WTC11 (cell line): ENCODE measurements around the gene DHRS4L2. TPM values are rescaled to one million over a fixed set of nuclear protein-coding genes. Genes with fewer than 3 reads are reported as not detected.
A peak's percentile ranks its signal among the peaks of the same experiment; 100 is the strongest.

Source experiments
- ATF3 ChIP-seq: sonication (generic); formaldehyde crosslinking; conservative IDR thresholded peaks from 2 replicates; pipeline ENCODE4 v1.8.1; 2022; ENCODE audit warnings: mild to moderate bottlenecking, missing genetic modification reagents
- ATF6 ChIP-seq: sonication (generic); formaldehyde crosslinking; IDR thresholded peaks from 2 replicates; pipeline ENCODE4 v1.8.1; 2023; ENCODE audit warnings: mild to moderate bottlenecking, missing genetic modification reagents
- CBFB ChIP-seq: sonication (generic); formaldehyde crosslinking; IDR thresholded peaks from 2 replicates; pipeline ENCODE4 v1.8.1; 2022; ENCODE audit warnings: mild to moderate bottlenecking, low read depth, missing genetic modification reagents
- CTCF ChIP-seq: fragments of 200-600 bp; IDR thresholded peaks from 2 replicates; pipeline ENCODE4 v1.8.0; 2022; ENCODE audit warnings: antibody characterized with exemption
- E2F1 ChIP-seq: sonication (generic); formaldehyde crosslinking; IDR thresholded peaks from 2 replicates; pipeline ENCODE4 v1.8.0; 2022; ENCODE audit warnings: mild to moderate bottlenecking, missing genetic modification reagents
- E2F4 ChIP-seq: sonication (generic); formaldehyde crosslinking; IDR thresholded peaks from 2 replicates; pipeline ENCODE4 v1.8.1; 2022; ENCODE audit warnings: low read depth, mild to moderate bottlenecking, moderate library complexity, missing genetic modification reagents, borderline replicate concordance
- E2F5 ChIP-seq: sonication (generic); formaldehyde crosslinking; IDR thresholded peaks from 2 replicates; pipeline ENCODE4 v1.8.1; 2022; ENCODE audit warnings: mild to moderate bottlenecking, moderate library complexity, missing genetic modification reagents
- ELF4 ChIP-seq: sonication (generic); formaldehyde crosslinking; IDR thresholded peaks from 2 replicates; pipeline ENCODE4 v1.8.1; 2022; ENCODE audit warnings: low read depth, mild to moderate bottlenecking, moderate library complexity, missing genetic modification reagents
- EMX1 ChIP-seq: fragments of 250-450 bp; sonication (Bioruptor Pico); IDR thresholded peaks from 2 replicates; pipeline ENCODE4 v1.8.0; 2021; ENCODE audit warnings: mild to moderate bottlenecking
- FOXP1 ChIP-seq: sonication (generic); formaldehyde crosslinking; IDR thresholded peaks from 2 replicates; pipeline ENCODE4 v1.8.0; 2022; ENCODE audit warnings: missing genetic modification reagents, mild to moderate bottlenecking, moderate library complexity, borderline replicate concordance
- GABPB1 ChIP-seq: sonication (generic); formaldehyde crosslinking; IDR thresholded peaks from 2 replicates; pipeline ENCODE4 v1.8.1; 2023; ENCODE audit warnings: mild to moderate bottlenecking, missing genetic modification reagents
- GRHL2 ChIP-seq: fragments of 250-450 bp; sonication (Bioruptor Pico); IDR thresholded peaks from 2 replicates; pipeline ENCODE4 v1.8.0; 2022; ENCODE audit warnings: mild to moderate bottlenecking, moderate library complexity; ENCODE audit not compliant: insufficient replicate concordance, severe bottlenecking
- HMGA2 ChIP-seq: fragments of 250-450 bp; sonication (Bioruptor Pico); IDR thresholded peaks from 2 replicates; pipeline ENCODE4 v1.4.0; 2021; ENCODE audit warnings: mild to moderate bottlenecking, moderate library complexity
- JUN ChIP-seq: sonication (generic); formaldehyde crosslinking; IDR thresholded peaks from 2 replicates; pipeline ENCODE4 v1.8.0; 2023; ENCODE audit warnings: mild to moderate bottlenecking, missing genetic modification reagents
- MAX ChIP-seq: sonication (generic); formaldehyde crosslinking; IDR thresholded peaks from 2 replicates; pipeline ENCODE4 v1.8.0; 2022; ENCODE audit warnings: mild to moderate bottlenecking, missing genetic modification reagents
- MLX ChIP-seq: sonication (generic); formaldehyde crosslinking; IDR thresholded peaks from 2 replicates; pipeline ENCODE4 v1.8.1; 2023; ENCODE audit warnings: mild to moderate bottlenecking, missing genetic modification reagents, moderate library complexity
- OVOL2 ChIP-seq: fragments of 250-450 bp; sonication (Bioruptor Pico); IDR thresholded peaks from 2 replicates; pipeline ENCODE4 v1.9.0; 2021; ENCODE audit warnings: mild to moderate bottlenecking, borderline replicate concordance
- RELA ChIP-seq: sonication (generic); formaldehyde crosslinking; IDR thresholded peaks from 2 replicates; pipeline ENCODE4 v1.8.1; 2022; ENCODE audit warnings: missing genetic modification reagents, mild to moderate bottlenecking, borderline replicate concordance
- SMAD3 ChIP-seq: sonication (generic); formaldehyde crosslinking; IDR thresholded peaks from 2 replicates; pipeline ENCODE4 v1.8.0; 2022; ENCODE audit warnings: missing genetic modification reagents, mild to moderate bottlenecking, borderline replicate concordance
- SMAD4 ChIP-seq: sonication (generic); formaldehyde crosslinking; IDR thresholded peaks from 2 replicates; pipeline ENCODE4 v1.8.0; 2022; ENCODE audit warnings: mild to moderate bottlenecking, missing genetic modification reagents
- TCF7 ChIP-seq: sonication (generic); formaldehyde crosslinking; IDR thresholded peaks from 2 replicates; pipeline ENCODE4 v1.8.0; 2022; ENCODE audit warnings: mild to moderate bottlenecking, low read depth, missing genetic modification reagents, moderate library complexity
- TEAD4 ChIP-seq: sonication (generic); formaldehyde crosslinking; IDR thresholded peaks from 2 replicates; pipeline ENCODE4 v1.8.0; 2022; ENCODE audit warnings: mild to moderate bottlenecking, missing genetic modification reagents
- TP53 ChIP-seq: sonication (generic); formaldehyde crosslinking; IDR thresholded peaks from 2 replicates; pipeline ENCODE4 v1.8.1; 2023; ENCODE audit warnings: mild to moderate bottlenecking, missing genetic modification reagents
- USF1 ChIP-seq: sonication (generic); formaldehyde crosslinking; IDR thresholded peaks from 2 replicates; pipeline ENCODE4 v1.8.0; 2022; ENCODE audit warnings: mild to moderate bottlenecking, missing genetic modification reagents
- ZBTB21 ChIP-seq: sonication (generic); formaldehyde crosslinking; IDR thresholded peaks from 2 replicates; pipeline ENCODE4 v1.8.1; 2023; ENCODE audit warnings: mild to moderate bottlenecking, missing genetic modification reagents, borderline replicate concordance
- ZBTB43 ChIP-seq: sonication (generic); formaldehyde crosslinking; IDR thresholded peaks from 2 replicates; pipeline ENCODE4 v1.8.1; 2023; ENCODE audit warnings: mild to moderate bottlenecking, missing genetic modification reagents
- ZNF396 ChIP-seq: fragments of 250-450 bp; sonication (Bioruptor Pico); IDR thresholded peaks from 2 replicates; pipeline ENCODE4 v1.8.0; 2021; ENCODE audit warnings: mild to moderate bottlenecking, moderate library complexity, borderline replicate concordance
- ZNF423 ChIP-seq: fragments of 250-450 bp; sonication (Bioruptor Pico); IDR thresholded peaks from 2 replicates; pipeline ENCODE4 v2.1.2; 2022; ENCODE audit warnings: mild to moderate bottlenecking, moderate library complexity
- total RNA-seq: library from RNA; stranded (reverse); gene quantifications from 3 replicates; pipeline ENCODE4 v1.2.3, GENCODE V29; 2021

DHRS4L2 gene
- total RNA-seq, 1 experiment from 2014 or later, result 10.2 TPM

GRCh38 chr14:23953464-23954278 is 35.1 kb upstream of the DHRS4L2 start, which contains the start of gene DHRS4 (continued):
- TF ChIP-seq USF1 (CRISPR knock-in tag), result no peak
- TF ChIP-seq E2F5 (CRISPR knock-in tag), result no peak
- TF ChIP-seq E2F4 (CRISPR knock-in tag), result no peak
- peak; percentile 66; the same call in 1 of the 2 replicates for TF ChIP-seq GABPB1 (CRISPR knock-in tag)
- TF ChIP-seq JUN, result no peak
- no peak for TF ChIP-seq OVOL2 (CRISPR knock-in tag)
- TF ChIP-seq SMAD3 (CRISPR knock-in tag), result no peak
- no peak for TF ChIP-seq TCF7 (CRISPR knock-in tag)
- TF ChIP-seq ZNF423 (CRISPR knock-in tag), result no peak
- TF ChIP-seq GRHL2 (CRISPR knock-in tag), result no peak
- TF ChIP-seq RELA, result no peak
- TF ChIP-seq CBFB (CRISPR knock-in tag), result no peak
- no peak for TF ChIP-seq ATF3 (CRISPR knock-in tag)
- 0 out of 2 replicates have a peak, but pooled peaks have one; percentile 50 for TF ChIP-seq TP53
- no peak for TF ChIP-seq EMX1 (CRISPR knock-in tag)
- TF ChIP-seq HMGA2, result 0 out of 2 replicates have a peak, but pooled peaks have one; percentile 5
- peak; percentile 84 for TF ChIP-seq CTCF
- TF ChIP-seq FOXP1, result 0 out of 2 replicates have a peak, but pooled peaks have one; percentile 51
- TF ChIP-seq ZBTB21 (CRISPR knock-in tag), result no peak
- no peak for TF ChIP-seq E2F1 (CRISPR knock-in tag)
- no peak for TF ChIP-seq ZNF396 (CRISPR knock-in tag)
- TF ChIP-seq MAX, result peak; percentile 49
- peak; percentile 33; the same call in 1 of the 2 replicates for TF ChIP-seq ZBTB43 (CRISPR knock-in tag)
- TF ChIP-seq SMAD4 (CRISPR knock-in tag), result no peak
- no peak for TF ChIP-seq ELF4
- no peak for TF ChIP-seq ATF6 (CRISPR knock-in tag)
- no peak for TF ChIP-seq MLX
- no peak for TF ChIP-seq TEAD4 (CRISPR knock-in tag)
